ENCODE measurements around the gene PEMT.

DNA sequence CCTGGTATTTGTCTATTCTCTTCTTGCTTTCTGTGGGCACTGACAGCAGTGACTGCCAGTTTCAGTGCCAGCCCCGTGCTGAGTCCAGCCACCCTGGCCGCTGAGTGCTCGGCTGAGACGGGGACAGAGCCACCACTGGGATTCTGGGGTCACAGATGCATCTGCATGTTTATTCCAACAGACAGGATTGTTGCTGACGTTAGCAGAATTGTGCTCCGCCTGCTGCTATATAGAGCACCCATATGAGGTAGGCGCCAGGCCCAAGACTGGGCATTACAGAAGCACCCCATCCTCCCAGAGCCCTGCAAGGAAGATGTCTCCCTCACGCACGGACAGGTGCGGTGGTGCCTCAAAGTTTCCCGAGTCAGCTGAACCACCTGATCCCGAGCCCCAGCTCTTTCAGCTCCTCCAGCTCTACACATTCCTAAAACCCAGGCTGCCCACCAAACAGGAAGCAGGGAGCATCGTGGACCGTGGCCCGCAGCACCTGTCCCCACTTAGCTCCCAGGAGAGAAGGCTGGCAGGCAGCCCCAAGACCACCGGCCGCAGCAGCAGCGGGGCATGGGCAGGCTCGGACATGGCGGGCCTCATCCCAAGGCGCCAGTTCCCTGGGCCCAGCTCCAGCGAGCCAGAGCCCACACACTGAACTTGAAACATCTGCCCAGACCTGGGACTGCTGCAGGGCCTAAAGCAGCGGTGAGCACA is 50.4 kb downstream of the PEMT start:
- TF ChIP-seq, protein P1, sequence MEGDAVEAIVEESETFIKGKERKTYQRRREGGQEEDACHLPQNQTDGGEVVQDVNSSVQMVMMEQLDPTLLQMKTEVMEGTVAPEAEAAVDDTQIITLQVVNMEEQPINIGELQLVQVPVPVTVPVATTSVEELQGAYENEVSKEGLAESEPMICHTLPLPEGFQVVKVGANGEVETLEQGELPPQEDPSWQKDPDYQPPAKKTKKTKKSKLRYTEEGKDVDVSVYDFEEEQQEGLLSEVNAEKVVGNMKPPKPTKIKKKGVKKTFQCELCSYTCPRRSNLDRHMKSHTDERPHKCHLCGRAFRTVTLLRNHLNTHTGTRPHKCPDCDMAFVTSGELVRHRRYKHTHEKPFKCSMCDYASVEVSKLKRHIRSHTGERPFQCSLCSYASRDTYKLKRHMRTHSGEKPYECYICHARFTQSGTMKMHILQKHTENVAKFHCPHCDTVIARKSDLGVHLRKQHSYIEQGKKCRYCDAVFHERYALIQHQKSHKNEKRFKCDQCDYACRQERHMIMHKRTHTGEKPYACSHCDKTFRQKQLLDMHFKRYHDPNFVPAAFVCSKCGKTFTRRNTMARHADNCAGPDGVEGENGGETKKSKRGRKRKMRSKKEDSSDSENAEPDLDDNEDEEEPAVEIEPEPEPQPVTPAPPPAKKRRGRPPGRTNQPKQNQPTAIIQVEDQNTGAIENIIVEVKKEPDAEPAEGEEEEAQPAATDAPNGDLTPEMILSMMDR (IDR thresholded peaks at IDR 0.05), result no peak
- TF ChIP-seq POLR2A (IDR thresholded peaks at IDR 0.05), result no peak
